ENCODE data around the gene LINC00237.
A peak's percentile ranks its signal among the peaks of the same experiment; 100 is the strongest.

Gene LINC00237

DNA sequence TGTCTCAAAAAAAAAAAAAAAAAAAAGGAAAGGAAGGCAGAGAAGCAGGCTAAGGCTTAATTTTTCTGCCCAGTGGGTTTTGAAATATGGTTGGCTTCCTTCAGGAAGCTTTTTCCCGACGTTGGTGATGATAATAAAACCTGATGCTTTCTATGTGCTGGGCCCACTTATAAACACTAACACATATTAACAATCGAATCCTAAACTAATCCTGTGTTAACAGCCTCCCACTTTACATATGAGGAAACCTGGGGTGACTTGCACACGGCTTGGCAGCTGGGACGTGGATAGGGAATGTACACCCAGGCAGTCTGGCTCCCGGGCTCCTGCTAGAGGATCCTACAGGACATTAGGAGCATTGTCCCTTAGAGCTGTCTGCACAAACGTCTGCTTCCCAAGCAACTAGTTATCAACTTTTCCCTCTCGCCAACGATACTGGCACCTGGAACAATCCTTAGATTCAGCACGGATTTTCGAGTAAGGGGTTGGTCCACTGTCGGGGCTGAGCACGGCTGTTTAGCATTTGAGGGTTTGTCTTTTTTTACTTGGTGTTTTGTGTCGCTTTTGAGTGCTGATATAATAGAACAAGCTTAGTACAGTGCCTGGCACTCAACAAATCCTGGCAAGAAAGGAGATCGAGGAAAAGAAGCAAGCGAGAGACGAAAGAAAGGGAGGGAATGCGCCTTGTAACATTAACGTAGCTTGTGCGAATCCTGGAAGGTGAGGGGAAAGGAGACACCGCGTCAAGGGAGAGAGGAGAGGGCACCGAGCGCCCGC lies 19.1 kb upstream of the LINC00237 start:
- peak; percentile 64 for DNase-seq

DNA sequence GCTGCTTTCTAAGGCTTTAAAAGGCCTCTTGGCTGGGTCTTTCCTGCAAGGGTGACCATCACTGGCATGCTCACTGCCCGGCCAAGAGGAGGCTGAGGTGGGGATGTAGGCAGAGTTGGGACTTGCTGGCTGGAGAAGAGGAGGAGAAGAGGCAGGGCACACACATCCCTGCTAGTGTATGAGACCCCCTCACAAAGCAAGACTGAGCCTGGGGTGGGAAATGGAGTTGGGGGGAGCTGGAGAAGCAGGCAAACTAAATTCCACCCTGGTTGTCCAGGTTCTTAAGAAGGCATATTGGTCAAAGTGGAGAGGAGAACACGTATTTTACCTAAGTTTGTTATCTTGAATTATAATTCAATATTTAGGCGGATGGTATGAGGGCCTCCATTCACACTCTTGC lies 18.0 kb upstream of the LINC00237 start:
- no peak for DNase-seq

DNA sequence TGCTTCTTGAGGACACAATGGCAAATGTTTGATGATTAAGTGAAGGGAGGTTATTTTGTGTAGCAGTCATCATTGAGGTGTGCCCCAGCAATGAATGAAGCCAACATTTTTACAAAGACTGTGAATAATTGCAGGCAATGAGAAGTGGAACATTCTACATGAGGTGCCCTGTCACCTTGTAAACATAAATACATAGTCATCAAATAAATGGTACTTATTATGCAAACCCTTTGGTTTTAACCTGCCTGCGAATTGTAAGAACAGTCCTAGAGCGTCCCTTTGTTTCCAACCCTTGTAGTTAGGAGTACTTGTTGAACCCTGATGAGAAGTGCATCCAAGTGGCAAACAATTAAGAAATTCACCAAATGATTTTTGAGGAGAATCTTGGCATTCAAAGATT lies 12.6 kb upstream of the LINC00237 start:
- DNase-seq, result no peak

DNA sequence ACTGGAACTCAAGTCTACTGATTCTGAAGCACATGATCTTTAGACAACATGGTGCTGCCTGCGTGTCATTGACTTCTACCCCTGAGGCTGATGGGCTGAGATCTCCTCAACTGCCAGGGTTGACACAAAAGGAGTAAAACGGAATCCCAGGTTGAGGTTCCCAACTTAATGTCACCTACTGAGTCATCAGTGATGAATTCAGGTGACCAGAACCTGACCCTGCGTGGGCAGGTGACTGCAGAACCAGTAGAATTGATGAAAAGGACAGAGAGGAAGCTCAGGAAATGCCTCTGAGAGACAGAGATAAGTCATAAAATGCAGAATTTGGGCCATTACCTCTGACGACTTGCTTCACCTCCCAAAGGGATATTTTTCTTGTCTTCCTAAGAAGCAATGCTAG lies 12.0 kb upstream of the LINC00237 start:
- no peak for DNase-seq

DNA sequence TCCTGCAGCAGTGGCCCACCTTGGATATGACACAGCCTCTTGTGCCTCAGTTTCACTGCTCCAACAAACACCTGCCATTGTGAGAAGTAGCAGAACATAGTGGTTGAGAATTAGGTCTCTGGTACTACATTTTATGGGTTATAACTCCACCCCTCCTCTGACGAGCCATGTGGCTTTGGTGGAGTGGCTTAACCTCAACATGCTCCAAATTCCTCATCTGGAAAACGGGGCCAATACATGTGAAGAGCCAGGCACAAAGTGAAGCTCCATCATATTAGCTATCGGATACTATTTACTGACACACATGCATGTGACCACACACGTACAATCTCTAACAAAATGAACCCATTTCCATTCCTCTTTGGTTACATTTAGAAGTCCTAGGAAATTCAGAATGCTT lies 11.4 kb upstream of the LINC00237 start:
- no peak for DNase-seq

DNA sequence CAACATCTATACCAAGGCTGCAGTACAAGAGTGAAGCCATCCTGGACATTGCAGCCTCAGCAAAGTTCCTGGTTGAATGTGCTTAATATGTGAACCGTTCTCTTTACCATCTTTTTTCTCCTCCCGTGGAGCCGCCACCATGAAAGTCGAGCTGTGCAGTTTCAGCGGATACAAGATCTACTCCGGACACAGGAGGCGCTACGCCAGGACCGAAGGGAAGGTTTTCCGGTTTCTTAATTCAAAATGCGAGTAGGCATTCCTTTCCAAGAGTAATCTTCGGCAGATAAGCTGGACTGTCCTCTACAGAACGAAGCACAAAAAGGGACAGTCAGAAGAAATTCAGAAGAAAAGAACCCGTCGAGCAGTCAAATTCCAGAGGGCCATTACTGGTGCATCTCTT lies 8.4 kb upstream of the LINC00237 start:
- no peak for DNase-seq

DNA sequence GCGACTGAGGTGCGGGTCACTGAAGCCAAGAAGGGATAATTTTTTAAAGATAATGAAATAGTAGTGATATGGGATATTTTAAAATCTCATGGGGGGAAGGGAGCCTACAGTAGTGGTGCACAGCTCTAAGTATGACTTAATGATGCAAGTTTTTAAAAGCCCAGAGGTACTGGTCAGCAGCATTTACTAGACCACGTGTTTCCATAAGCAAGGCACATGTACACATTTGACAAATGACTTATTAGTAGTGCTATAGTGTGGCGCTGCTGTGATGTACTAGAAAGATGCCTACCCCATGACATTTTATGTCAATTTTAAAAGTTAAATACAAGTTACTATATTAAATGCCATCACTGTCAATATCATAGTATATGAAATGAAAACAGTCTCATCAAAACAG lies 7.5 kb upstream of the LINC00237 start:
- no peak for DNase-seq

DNA sequence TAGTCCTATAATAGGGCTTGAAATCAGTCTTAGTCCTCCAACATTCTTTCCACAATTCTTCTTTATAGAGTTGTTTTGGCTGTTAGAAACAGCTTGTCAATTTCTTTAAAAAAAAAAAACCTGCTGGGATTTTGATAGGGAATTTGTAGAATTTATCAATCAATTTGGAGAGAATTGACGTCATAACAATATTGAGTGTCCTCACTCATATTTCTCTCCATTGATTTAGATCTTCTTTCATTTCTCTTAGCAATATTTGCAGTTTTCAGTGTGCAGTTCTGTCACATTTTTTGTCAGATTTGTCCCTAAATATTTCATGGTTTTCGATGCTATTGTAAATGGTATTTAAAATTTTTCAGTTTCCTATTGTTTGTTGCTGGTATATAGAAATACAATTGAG lies 5.3 kb upstream of the LINC00237 start:
- no peak for DNase-seq

DNA sequence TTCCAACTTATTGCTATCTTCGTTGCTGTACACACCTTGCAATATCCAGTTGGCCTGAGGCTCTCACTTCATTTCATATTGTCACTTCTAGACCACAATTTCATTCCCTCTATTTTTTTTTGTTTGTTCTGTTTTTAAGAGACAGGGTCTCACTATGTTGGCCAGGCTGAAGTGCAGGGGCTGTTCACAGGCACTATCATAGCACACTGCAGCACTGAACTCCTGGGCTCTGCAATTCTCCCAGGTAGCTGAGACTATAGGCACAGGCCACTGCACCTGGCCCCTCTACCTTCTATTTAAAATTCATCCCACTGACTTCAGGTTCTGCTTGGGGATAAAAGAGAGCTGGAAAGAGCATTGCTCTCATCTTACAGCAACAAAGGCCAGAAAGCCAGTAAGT lies 4.7 kb upstream of the LINC00237 start:
- DNase-seq, result no peak

DNA sequence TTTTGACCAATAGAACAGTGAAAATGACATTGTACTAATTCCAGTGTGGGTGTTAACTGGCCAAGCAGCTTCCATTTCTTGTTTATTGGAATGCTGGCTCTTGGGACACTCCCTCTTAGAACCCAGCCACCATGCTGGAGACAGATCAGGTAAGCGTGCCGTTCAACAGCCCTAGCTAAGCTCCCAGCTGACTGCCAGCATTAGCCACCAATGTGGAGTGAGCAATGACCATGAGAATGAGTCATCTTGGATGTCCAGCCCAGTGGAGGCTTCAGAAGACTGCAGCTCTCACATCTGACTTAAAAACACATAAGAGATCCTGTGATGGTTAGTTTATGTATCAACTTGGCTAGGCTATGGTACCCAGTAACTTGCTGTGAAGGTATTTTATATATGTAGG lies 3.0 kb upstream of the LINC00237 start:
- no peak for DNase-seq

DNA sequence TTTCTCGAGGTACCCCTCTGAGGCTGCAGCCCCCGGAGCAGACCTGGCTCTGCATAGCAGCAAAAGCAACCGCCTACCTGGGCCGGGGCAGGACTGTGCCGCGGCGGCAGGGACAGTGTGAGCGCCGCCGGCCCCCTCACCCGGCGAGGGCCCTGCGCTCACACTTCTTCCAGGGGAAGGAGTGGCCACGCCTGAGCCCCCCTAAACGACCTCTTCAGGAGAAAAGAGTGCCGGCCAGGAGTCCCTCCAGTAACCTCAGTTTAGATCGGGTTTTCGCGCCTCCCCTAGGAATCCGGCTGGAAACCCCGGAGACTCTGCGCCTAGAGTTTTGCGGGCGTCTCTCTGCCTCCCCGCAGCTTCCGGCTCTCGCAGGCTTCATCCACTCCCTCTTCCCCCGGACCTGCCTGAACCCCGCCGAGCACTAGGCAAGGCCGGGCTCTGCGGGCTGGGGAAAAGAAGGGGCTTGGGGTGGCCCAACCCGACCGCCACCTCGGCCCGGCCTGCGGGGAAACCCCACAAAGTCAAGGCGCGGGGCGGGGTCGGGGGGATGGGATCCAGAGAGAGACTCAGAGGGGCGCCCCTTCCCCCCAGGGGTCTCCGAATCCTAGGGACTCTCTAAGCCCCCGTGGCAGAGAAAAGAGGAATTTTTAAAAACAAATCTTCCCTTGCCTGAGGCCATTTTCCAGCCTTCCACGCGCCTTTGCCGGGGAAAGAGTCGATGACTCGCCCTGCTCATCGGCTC lies 558 bp downstream of the LINC00237 start:
- DNase-seq, result no peak

DNA sequence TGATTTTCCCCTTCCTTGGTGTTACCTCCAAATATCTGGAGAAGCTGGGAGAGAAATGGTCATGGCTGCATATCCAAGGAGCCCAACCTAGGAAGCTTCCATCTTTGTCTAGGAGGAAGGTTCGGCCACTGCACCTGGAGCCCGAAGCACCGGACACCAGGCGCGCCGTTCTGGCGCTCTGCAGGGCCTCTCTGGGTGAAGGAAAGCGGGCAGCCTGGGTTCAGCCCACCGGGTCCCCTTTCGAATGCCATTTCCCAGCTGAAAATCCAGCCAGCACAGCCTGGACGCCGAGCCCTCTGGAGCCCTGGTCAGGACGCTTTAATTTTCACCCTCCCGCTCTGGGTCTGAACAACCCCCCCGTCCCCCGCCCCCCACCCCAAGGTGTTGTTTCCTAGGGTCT lies 1.2 kb downstream of the LINC00237 start:
- no peak for DNase-seq

DNA sequence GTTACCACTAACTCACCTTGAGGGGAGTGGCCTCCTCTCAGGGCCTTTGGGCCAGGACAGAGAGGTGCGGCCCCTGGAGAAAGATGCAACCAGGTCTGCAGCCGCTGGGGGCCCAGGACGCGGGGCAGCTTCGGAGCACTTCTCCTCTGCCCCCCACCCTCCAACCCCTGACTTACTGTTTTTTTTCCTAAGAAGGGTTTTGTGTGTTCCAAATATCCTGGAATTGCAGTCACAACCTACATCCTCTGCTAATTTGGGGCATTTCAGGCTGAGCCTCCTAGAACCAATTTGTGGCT lies 1.7 kb downstream of the LINC00237 start:
- no peak for DNase-seq

DNA sequence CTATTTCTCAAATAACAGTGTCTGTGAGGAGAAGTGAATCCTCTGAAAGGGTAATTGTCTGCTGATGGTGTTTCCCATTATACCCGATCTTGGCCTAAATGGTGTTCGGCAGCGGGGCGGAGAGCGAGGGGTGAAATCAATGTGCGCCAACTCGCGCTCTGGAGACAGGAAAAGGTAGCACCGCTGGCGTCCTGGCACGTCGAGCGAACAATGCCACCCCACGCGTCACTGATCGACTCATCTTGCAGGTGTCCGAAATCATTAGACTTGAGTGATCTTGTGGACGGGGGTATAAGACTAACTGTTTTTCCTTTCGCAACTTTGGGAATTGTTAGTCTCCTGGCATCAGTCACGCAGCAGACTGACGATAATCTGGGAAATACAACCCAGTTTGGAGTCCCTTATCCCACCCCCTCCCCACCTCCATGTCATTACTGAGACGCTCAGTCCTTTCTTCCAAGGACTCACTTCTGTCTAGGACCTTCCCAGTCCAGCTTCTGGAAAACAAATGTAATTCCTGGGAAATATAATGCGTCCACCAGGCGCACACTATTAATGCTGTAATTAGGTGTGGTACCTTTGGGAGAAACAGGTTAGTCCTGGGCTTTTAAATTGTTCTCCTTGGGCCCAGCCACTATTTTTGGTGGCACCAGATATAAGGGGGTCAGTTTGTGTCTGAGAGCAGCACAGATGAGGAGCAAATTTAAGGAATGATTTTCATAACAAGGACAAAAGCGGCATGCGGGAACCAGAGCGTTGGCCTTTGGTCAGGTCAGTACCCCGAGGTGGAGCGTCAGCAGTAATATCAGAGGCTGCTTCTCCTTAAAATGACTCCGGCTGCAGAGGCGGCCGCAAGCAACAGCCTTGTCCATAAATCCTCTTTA lies 2.3 kb downstream of the LINC00237 start:
- no peak for DNase-seq

DNA sequence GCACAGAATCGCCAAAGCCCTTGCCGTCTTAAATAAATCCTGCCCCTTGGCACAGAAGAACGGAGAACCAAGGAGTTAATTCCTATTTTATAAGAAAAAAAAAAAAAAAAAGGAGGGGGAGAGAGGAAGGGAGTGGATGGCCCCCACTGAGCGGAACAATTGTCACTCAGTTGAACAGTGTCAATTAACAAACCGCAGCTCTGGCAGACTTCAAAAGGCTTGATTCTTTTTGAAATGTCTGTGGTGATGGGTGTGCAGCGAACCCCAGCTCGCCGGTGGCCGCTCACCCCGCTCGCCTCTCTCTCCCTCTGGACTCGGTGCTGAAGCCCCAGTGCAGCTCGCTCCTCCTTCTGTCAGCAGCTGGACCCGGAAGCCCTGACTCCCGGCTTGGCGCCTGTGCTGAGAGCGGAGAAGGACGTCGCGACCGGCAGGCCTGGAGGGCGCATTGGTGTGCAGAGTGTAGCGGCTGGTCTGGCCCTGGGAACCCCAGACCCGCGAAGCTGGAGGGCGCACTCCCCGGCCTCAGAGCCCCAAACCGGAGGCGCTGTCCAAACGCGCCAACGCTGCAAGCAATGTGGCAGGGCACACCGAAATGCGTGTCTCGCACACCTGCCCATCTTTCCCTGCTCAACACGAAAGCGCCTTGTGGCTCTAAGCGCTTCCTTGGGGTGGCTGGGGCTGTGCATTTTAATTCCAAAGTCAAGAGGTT lies 3.4 kb downstream of the LINC00237 start:
- DNase-seq, result peak; percentile 39

DNA sequence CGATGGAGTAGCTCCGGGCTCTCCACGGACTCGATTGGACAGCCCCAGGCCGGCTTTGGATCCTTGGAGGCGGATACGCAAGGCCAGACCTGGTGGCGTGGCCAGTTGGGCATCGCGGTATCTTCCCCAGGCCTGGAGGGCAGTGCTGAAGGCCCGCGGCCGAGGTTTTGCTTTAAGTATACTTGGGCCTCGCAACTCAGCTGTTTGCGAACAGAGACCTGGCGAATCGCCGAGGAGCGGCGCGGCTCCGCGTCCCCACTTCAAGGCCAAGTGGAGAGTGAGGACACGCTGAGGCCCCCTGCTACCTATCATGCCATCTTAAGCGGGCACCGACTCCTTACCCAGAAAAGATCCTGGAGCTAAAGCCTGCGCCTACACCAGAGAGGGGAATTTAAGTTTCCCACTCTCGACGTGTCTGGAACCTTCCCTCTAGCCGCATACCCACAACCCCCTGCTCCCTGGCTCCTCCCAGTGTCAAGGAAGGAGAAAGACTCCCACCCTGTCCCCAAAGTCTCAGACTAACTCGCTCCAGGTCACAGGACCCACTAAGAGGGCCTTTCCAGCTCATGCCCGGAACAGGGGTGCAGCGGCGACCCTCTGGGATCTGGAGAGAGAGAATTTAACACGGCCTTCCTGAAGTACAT lies 4.1 kb downstream of the LINC00237 start:
- no peak for DNase-seq

DNA sequence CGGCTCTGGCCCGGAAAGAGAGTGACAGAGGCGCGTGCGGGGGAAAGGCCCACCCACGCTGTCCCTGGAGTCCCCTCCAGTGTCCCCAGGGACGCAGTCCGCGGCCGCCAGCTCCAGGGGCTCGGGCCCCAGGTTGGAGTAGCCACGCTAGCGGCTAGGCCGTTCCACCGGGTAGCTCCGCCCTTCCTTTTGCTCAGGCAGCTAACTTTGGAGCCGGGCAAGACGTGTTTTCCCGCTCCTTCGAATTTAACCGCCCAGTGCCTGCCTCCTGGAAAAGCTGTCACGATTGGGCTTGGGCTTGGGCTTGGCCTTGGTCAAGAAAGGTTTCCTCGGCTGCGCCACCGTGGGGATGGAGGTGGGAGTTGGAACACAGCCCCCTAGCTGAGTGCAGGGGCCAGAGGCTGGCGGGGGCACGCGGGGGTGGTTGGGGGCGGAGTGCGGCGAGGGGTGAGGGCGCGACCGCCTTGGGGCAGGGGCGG lies 4.7 kb downstream of the LINC00237 start:
- no peak for DNase-seq

DNA sequence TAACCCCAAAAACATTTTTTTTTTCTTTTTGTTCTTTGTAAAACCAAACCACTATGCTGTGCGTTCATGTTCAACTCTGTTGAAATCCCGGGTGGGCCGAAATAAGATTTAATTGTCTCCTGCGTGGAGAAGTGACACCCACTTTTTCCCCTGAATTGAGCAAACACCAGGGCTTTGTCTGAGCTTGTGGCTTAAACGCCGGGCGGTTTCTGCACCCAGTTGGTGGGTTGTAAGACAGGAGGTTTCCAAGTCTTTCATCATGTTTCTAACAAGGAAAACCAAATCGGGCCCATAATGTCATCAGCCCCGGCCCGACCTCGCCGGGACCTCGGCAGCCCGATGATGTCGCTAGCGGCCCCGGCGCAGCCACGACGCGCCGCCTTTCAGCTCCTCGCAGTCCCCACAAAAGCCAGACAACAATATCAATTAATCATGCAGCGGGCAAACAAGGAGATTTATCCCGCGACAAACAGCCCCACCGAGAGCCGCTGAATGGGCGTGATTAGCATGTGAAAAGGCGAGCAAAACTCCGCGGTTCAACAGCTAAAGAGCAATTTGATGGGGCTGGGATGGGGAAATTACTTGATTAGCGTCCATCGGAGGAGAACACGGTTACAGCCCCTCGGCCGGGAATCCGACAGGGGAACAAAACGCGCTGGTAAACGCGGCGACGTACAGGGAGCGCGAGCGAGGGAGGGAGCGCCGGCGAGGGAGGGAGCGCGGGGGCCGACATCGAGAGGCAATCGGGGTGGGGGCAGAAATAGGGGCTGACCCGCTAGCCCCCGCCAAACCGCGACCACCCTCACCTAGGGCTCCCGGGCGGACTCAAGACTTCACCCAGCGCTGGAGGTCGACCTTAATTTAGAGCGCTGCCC lies 5.3 kb downstream of the LINC00237 start:
- peak; percentile 77 for DNase-seq

DNA sequence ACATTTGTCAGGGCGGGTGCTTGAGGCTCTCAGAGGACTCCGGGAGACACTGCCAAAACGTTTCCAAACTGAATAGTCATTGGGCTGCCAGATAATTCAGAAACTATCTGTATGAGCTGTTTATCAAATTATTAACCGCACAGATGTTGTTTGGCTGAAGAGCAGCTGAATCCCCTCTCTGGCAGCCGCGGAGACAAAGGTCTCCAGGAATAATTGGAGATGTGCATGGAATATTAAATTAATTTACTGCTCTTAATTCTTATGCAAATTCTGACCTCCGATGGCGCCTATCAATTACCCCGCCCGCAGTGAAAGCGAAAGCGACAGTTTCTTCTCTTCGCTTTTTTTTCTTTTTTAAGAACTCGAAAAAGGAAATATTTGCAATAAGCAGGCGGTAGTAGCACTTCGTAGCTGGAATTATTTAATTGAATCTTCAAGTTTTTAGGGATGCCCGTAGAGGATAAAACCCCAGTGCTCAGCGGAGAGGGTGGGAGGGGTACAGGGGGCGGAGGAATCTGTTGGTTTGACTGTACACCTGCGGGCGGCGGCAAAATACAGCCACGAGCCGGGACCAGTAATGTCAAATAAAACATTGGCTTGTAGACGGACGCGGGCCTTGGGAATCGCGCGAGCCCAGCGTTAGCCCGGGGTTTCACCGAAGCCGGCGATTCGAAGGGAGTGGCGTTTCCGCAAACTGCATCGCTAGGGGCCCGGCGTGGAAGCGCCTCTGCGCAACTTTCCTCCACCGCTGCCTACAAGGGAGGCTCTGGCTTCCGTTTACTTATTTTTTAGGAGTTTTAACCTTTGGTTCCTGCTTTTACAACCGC lies 6.2 kb downstream of the LINC00237 start:
- DNase-seq, result peak; percentile 94

DNA sequence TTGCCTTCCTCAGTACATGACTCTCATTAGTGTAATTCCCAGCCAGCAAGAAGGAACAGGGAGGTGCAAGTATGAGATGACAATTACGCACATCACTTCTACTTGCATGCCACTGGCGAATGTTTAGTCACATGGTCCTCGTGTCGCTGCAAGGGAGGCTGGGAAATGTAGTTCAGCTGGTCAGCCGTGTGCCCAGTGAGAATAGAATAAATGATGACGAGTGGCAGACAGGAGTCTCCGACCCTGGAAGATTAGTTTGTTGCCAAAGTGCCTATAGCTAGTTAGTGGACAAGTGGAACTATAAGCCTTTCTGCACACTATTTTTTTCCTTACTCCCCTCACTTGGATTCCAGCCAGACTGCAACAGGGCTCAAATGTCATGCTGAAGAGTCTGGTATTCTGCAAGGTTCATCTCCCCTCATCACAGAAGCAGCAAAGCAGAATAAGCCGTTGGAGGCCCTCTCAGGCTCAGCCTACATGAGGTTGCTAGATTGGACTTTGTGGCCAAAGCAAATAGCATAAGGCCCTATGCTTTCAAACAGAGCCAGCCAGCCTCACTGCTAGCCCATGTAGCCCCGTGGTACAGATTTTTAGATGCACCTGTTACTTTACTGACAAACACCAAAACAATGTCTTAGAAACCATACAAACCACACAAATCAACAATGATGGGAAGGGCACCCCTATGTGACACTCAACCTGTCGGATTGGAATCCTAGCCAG lies 9.7 kb downstream of the LINC00237 start:
- DNase-seq, result no peak

All from COR-L47 (cell line).